ENCODE results near the gene DYRK1A.

DYRK1A gene

DNA sequence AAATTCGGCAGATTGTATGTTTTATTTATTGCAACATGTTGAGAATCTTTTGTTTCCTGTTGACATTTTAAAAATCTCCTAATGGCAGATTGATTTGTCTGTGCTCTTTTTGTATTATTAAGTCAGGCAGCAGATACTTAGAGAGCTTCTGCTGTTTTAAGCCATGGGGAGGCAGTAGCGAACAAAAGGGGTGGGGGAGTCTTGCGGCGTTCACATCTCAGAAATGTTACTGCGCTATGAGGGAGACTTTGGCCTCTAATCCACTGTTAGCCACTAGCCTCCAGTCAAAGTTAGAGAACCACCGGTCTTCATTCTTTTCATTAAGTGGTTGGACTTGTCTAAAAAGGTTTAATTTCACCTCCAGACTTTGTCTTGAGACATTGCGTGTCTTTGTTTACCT, 93.6 kb downstream of the DYRK1A start:
- POLR2A ChIA-PET (ENCODE audit: low non-redundant PET), result no interaction called here

DNA sequence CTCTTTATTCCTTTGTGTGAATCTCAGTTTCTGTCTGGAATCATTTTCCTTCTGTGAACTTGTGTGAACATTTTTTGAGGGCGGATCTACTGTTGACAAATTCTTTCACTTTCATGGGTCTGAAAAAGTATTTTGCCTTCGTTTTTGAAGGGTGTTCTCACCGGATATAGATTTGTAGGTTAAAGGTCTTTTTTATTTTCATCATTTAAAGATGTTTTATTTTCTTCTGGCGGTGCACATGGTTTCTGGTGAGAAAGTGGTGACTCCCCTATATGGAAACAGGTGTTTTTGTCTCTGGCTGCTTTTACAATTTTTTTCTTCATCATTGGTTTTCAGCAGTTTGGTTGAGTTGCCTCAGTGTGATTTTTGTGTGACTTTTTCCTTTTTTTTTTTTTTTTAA, 94.9 kb downstream of the DYRK1A start:
- TF ChIP-seq, protein P1, sequence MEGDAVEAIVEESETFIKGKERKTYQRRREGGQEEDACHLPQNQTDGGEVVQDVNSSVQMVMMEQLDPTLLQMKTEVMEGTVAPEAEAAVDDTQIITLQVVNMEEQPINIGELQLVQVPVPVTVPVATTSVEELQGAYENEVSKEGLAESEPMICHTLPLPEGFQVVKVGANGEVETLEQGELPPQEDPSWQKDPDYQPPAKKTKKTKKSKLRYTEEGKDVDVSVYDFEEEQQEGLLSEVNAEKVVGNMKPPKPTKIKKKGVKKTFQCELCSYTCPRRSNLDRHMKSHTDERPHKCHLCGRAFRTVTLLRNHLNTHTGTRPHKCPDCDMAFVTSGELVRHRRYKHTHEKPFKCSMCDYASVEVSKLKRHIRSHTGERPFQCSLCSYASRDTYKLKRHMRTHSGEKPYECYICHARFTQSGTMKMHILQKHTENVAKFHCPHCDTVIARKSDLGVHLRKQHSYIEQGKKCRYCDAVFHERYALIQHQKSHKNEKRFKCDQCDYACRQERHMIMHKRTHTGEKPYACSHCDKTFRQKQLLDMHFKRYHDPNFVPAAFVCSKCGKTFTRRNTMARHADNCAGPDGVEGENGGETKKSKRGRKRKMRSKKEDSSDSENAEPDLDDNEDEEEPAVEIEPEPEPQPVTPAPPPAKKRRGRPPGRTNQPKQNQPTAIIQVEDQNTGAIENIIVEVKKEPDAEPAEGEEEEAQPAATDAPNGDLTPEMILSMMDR (conservative IDR thresholded peaks at IDR 0.05; ENCODE audit: low read depth), result no peak
- ChIA-PET CTCF (no interaction called here), POLR2A (ENCODE audit: low non-redundant PET) (no interaction called here)
- H3K27ac ChIP-seq, result no peak overlapping the region
- DNase-seq (ENCODE audit: low spot score), result no peak

More for the DNA sequence above, 93.6 kb downstream of the DYRK1A start:
- no peak overlapping the region for H3K27ac ChIP-seq
- no peak for DNase-seq (ENCODE audit: low spot score)
- CTCF ChIA-PET, result interaction anchor here (0.7 kb wide), 1 partner anchor 9 kb away, joined by 3 read pairs; no protein-coding TSS in a partner anchor
- TF ChIP-seq, protein P1 (conservative IDR thresholded peaks at IDR 0.05; ENCODE audit: low read depth), result no peak

DNA sequence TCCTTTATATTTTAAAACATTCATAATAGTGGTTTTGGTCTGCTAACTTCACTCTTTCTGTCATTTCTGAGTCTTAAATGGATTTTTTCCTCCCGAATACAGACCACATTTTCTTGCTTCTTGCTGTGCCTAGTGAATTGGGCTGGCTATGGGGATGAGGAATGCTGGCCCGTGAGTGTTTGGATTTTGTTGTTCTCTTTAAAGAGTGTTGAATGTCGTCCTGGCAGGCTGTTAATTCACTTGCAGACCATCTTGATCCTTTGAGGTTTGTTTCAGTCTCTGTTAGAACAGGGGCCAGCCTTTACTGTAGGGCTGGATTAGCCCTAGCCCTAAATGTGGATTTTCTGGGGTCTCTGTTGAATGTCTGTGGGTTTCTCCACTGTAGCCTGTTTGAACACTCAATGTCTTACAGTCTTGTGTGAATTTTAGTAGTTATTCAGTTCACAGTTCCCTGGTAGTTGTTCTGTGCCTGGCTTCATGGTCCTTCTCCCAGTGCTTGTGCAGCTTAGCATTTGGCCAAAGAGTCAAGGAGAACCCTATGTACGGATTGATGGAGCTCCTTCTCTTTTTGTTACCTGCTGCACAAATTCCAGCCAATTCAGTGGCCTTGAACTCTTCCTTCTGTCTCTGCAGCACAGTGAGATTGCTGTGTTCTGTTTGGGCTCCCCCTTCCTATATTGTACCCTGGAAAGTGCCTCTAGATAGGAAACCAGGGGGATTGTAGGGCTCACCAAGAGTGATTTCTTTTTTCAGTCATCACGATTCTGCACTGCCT, 95.7 kb downstream of the DYRK1A start:
- ChIA-PET CTCF (interaction anchor here (0.6 to 1.6 kb wide), 6 partner anchors 10 to 233 kb away, joined by 3 to 8 read pairs (median 4); no protein-coding TSS in a partner anchor), POLR2A (ENCODE audit: low non-redundant PET) (no interaction called here)
- DNase-seq (ENCODE audit: low spot score), result no peak
- TF ChIP-seq, protein P1 (conservative IDR thresholded peaks at IDR 0.05; ENCODE audit: low read depth), result no peak
- H3K27ac ChIP-seq, result no peak overlapping the region

DNA sequence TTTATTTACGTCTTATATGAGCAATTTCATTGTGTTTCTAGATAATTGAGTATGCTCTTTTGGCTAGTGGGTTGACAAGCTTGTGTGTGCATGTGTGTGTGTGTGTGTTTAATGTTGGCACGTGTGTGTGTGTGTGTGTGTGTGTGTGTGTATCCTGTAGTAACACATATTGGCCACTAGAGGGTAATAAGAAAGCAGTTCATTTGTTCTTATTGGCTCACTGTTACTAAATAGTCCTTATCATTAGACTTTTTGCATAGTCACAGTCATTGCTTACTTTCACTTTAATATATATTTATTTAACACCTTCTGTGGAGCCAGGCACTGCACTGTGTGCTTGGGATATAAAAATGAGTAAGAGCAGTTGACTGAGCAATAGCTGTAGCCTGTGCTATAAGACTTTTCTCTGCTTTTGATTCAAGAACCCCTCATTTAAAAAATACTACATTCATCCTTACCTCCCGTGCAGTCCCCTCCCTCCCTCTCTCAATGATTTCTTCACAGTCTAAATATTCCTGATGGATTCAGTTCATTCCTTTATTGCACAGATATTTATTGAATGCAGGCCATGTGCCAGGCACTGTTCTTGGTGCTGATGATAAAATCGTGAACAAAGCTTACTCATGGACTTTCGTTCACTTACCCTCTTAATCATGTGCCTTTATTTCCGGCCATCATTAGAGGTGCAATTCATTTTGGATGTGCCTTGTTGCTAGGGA, 96.7 kb downstream of the DYRK1A start:
- peak; percentile 22 for DNase-seq (ENCODE audit: low spot score)
- ChIA-PET POLR2A (ENCODE audit: low non-redundant PET) (no interaction called here), CTCF (interaction anchor here (0.5 to 1.6 kb wide), 15 partner anchors 9 to 611 kb away, joined by 3 to 8 read pairs (median 3); no protein-coding TSS in a partner anchor)
- H3K27ac ChIP-seq, result no peak overlapping the region
- TF ChIP-seq, protein P1 (conservative IDR thresholded peaks at IDR 0.05; ENCODE audit: low read depth), result peak; percentile 75

DNA sequence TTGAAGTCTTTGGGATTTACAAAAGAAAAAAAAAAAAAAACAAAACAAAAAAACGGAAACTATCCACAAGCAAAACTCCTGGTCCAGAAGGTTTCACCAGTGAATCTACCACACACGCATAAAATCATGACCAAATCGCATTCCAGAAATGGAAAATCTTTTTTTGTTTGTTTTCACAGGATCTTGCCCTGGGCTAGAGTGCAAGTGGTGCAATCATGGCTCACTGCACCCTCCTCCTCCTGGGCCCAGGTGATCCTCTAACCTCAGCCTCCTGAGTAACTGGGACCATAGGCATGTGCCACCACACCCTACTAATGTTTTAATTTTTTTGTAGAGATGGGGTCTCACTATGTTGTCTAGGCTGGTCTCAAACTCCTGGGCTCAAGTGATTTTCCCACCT, 100.5 kb downstream of the DYRK1A start:
- POLR2A ChIA-PET (ENCODE audit: low non-redundant PET), result no interaction called here
- CTCF ChIA-PET, result interaction anchor here (0.6 kb wide), 1 partner anchor 335 kb away, joined by 4 read pairs; no protein-coding TSS in a partner anchor
- TF ChIP-seq, protein P1 (conservative IDR thresholded peaks at IDR 0.05; ENCODE audit: low read depth), result no peak
- no peak overlapping the region for H3K27ac ChIP-seq
- no peak for DNase-seq (ENCODE audit: low spot score)

DNA sequence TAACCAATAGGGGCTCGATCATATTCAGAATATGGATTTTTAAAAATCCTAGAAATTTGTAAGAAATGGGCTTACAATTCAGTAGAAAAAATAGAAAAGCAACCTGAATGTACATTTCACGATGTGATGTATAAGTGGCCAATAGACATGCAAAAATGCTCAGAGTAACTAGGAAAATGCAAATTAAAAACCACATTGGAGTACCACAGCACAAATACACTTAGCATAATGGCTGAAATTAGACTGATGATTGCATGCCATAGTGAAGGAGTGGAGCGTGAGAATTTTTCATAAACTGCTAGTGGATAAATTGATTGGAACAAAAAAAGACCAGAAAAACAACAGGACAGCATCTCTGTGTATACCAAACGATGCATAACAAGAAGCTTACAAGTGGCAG, 102.3 kb downstream of the DYRK1A start:
- no peak for DNase-seq (ENCODE audit: low spot score)
- no peak overlapping the region for H3K27ac ChIP-seq
- ChIA-PET POLR2A (ENCODE audit: low non-redundant PET) (no interaction called here), CTCF (interaction anchor here (0.6 kb wide), 1 partner anchor 9 kb away, joined by 3 read pairs; no protein-coding TSS in a partner anchor)
- TF ChIP-seq, protein P1 (conservative IDR thresholded peaks at IDR 0.05; ENCODE audit: low read depth), result no peak

Data from RWPE1 (cell line).